ENCODE data around the gene CASKIN1.

Gene CASKIN1

DNA sequence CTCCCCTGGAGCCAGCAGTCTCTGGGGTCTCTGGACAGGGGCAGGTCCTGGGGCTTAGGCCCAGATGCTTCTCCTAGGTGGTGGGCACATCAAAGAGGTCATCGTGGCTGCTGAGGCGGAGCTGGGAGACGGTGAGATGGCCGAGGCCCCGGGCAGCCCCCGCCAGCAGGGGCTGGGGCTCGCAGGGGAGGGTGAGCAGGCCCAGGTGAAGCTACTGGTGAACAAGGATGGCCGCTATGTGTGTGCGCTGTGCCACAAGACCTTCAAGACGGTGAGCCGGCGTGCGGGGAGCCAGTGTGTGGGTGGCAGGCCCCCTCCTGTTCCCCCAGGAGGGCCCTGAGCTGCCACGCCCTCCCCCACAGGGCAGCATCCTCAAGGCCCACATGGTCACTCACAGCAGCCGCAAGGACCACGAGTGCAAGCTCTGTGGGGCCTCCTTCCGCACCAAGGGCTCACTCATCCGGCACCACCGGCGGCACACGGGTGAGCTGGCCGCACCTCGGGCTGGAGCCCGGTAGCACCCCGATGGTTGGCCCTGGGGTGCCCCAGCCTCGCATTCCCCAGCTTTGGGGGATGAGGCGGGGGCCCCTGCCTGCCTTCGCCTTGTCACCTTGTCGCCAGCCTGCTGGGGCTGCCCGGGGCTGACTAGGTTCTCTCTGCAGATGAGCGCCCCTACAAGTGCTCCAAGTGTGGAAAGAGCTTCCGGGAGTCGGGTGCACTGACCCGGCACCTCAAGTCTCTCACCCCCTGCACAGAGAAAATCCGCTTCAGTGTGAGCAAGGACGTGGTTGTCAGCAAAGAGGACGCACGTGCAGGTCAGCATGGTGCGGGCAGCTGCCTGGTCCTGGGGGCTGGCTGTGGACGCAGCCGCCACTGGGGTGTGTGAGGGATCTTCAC is 35.9 kb upstream of the CASKIN1 start:
- DNase-seq: no peak

DNA sequence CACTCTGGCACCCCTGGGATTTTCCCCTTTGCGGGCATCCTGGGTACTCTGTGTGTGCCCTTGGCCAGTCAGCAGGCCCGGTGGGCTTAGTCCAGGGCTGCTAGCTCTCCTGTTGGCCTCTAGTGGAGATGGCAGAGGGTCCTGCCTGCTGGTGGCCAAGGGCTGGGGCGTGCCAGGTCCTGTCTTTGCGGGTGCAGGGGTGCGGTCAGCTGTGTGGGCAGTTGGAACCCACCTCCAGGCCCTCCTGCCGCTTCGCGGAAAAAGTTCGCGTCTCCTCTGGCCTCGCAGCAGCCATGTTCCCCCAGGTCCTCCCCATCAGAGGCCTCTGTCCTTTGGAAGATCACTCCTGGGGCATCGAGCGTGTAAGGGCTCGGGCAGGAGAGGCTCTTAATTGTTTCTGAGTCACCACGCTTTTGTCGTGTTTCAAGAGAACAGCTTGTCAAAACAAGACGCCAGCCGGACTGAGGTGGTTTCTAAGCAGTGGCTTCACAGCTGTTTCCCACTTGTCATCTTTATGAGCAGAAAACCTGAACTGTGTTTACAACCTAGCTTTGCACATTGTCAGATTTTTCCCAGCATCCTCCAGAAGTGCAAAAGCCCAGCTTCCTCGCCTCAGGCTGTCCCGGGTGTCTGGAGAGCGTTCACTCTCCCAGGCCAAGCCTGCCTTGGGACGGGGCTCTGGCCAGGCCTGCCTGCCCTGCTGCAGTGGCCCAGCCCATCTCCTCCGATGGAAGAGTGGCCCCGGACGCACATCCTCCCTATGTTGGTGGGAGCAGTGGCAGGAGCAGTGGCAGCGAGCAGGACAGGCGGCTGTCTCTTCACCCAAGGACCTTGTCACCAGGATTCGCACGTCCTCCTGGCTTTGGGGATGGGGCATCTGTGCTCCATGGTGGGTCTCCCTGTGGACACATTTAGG is 34.9 kb upstream of the CASKIN1 start:
- peak in 1 of 56 donors; percentile 12 for DNase-seq

DNA sequence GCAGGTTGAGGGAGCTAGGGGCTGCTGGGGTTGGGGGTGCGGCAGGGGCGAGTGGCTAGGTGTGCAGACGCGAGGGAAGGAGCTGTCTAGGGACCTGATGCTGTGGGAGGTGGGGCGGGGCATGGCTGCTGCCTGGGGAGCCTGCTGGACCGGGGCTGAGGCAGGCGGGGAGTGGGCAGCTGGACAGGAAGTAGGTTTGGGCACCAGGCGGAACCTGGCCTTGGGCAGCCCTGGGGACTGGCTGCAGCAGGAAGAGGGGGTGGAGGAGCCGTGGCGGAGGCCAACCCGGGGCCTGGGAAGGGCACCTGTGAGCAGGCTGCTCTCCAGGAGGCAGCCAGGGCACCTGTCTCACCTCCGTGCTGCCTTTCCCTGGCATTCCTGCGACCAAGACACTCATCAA is 34.0 kb upstream of the CASKIN1 start:
- DNase-seq: no peak

DNA sequence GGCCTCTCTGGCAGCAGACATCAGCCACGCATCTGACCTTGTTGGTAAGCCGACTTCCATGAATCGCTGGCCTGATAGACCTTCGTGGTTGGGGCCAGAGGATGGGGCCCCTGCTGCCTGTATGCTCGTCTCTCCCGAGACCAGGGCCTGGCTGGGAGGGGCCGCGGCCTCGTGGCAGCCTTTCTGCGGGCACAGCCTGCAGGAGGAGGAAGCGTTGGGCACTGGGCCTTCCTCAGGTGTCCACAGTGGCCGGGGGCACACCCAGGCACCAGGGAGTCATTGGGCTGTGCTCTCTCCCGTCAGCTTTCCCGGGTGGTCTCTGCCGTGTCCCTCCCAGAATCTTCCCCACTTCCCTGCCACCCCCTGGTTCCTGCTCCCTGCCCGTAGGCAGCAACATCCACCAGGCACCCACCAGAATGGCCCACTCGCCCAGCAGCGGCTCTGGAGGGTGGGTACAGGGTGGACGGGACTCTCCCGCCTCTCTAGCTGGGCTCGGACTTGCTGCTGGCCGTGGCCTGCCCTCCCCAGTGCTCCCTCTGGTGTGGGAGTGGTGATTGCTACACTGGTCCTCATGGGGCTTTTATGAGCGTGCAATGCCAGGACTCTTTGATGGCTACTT is 33.3 kb upstream of the CASKIN1 start:
- no peak for DNase-seq

DNA sequence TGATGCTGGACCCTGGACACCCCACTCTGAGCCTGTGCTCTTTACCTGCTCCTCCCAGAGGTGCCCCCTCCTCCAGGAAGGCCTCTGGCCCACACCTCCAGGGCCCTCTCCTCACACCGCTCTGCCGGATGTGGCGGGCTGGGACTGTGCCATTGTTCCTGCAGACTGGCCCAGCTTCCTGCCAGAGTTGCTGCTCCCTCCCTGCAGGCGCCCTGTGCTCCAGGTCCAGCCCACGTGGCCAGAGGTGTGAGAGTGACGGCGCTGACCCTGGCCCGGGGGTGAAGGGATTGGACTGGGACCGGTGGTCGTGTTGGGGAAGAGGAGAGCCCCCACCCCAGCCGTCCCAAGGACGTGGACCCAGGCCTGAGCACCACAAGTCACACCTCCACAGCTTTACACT is 32.7 kb upstream of the CASKIN1 start:
- no peak for DNase-seq

DNA sequence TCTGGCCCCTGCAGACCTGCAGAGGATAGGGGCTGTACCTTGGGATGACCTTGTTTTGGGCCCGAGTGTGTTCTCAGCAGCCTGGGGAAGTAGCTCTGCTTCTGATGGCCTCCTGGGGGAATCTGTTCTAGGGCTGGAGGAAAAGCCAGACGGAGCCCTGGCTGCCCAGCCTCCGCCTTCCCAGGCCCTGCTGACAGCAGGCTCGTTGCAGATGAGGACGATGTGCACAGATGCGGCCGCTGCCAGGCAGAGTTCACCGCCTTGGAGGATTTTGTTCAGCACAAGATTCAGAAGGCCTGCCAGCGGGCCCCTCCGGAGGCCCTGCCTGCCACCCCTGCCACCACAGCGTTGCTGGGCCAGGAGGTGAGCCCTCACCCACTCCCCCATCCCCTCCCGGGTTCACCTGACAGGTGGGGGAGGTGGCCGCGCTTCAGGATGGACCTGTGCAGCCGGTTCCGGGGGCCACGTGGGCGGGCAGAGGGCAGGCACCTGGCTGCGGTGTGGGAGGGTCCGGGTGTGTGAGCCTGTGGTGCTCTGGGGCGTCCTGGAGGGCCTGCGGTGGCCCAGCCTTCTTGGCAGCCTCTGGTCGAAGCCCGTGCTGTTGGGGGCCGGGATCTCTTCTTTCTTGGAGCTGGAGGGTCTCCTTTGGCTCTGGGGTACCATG is 31.9 kb upstream of the CASKIN1 start:
- no peak for DNase-seq

DNA sequence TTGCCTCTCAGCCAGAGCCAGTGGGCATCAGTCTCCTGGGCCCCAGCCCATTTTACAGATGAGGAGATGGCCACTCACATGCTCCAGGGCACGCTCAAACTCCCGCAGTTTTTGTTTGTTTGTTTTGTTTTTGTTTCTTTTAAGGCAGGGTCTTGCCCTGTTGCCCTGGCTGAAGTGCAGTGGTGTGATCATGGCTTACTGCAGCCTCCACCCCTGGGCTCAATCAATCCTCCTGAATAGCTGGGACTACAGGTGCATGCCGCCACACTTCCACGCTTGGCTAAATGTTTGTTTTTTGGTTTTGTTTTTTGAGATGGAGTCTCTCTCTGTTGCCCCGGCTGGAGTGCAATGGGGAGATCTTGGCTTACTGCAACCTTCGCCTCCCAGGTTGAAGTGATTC is 30.5 kb upstream of the CASKIN1 start:
- no peak for DNase-seq

DNA sequence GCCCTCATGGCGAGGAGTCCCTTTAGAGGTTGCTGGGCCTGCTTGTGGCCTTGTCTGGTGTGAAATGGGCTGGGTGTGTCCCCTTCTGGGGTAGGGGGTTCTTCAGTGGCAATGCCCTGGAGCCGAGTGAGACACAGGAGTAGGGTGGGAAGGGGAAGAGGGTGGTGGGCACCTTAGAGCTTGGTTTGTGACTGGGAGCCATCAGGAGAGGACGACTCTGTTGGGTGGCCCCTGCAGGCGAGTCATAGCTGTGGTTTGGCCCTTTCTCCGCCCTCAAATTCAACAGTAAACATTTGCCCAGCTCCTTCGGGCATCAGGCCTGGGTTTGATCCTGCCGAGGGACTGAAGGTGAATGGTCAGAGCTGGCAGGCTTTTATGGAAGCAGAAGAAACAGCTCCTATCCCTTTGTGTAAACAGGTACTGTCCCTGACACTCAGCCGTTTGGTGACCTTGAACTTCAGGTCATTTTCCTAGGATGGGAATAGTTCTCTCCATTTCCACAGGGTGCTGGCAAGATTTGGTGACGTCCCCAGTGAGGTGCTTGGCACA is 29.9 kb upstream of the CASKIN1 start:
- DNase-seq: no peak

DNA sequence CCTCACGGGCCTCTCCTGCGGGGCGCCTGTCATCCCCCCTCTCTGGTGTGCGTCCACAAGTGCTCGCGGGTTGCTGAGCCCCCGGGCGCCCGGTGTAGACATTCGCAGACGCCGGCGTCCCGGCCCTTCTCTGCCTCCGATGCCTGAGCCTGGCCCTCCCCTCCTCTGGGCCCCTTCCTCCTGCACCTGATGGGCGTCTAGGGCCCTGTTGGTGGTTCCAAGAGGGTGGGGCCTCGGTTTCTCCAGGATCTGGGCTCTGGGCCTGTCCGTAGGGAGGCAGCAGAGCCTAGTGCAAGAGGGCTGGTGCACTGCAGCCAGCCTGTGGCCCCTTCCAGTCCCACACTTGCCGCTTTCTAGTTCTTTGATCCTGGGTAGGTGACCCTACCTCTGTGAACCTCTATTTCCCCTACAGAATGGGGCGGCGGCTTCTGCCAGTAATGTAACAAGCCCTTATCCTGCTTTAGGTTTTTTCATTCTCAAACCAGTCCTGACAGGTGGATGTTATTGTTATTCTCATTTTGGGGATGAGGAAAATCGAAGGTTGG is 27.6 kb upstream of the CASKIN1 start:
- peak in 5 of 56 donors; percentile 16 to 47 (median 39) for DNase-seq

DNA sequence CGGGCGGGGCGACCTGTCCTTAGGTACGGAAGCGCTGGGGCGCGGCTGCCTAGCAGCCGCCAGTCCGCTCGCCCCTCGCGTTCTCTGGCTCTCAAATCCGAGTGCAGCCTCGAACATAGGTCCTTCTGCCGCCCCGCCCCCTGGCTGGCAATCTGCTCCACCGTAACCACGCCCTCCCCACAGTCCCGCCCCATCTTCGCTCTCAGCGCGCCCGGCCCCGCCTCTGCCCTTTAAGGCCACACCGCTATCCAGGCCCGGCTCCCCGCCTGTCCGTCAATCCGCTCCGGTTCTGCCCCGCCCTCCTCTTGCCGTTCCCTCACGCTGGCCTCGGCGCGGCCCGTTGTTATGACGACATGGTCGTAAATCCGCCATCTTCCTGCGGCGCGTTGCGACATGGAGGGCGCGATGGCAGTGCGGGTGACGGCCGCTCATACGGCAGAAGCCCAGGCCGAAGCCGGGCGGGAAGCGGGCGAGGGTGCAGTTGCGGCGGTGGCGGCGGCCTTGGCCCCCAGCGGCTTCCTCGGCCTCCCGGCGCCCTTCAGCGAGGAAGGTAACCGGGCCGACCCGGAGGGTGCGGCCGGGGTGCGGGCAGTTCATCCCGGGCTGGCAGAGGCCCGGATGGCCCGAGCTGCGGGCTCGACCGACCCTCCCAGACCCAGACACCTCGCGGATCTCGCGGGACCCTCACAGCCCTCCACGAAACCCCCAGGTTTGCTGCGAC is 27.0 kb upstream of the CASKIN1 start, which contains the start of gene E4F1:
E4F1 (plus strand) TSS at position 371 of the 721 bp plus-strand sequence; CDS start at position 394, 23 bp downstream.
- peak; percentile 54 to 99 (median 97) for DNase-seq

DNA sequence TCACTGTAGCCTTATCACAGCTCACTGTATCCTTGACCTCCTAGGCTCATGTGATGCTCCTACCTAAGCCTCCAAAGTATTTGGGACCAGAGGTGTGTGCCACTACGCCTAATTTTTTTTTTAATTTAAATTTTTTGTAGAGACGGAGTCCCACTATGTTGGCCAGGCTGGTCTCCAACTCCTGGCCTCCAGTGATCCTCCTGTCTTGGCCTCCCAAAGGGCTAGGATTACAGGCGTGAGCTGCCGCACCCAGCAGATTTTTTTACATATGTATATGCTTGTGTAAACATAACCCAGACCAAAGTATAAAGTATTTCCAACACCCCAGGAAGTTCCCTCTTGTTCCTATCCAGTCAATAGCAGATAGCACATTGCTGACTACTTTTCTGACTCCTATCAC is 19.9 kb upstream of the CASKIN1 start:
- no peak for DNase-seq

DNA sequence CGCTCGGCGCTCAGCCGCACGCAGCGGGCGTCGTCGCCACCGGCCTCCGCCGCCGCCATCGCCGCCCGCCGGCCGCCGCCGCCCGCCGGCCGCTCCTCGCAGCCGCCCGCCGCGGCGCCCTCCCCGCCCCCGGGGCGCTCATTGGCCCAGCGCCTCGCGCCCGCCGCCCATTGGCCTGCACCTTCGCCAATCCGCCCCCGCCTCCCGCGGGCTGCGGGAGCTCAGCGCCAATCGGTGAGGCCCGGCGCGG is 18.2 kb upstream of the CASKIN1 start, which contains the start of gene PGP:
PGP (minus strand) TSS at position 122 of the 250 bp plus-strand sequence; CDS start at position 59, 63 bp downstream.
- no peak for DNase-seq

DNA sequence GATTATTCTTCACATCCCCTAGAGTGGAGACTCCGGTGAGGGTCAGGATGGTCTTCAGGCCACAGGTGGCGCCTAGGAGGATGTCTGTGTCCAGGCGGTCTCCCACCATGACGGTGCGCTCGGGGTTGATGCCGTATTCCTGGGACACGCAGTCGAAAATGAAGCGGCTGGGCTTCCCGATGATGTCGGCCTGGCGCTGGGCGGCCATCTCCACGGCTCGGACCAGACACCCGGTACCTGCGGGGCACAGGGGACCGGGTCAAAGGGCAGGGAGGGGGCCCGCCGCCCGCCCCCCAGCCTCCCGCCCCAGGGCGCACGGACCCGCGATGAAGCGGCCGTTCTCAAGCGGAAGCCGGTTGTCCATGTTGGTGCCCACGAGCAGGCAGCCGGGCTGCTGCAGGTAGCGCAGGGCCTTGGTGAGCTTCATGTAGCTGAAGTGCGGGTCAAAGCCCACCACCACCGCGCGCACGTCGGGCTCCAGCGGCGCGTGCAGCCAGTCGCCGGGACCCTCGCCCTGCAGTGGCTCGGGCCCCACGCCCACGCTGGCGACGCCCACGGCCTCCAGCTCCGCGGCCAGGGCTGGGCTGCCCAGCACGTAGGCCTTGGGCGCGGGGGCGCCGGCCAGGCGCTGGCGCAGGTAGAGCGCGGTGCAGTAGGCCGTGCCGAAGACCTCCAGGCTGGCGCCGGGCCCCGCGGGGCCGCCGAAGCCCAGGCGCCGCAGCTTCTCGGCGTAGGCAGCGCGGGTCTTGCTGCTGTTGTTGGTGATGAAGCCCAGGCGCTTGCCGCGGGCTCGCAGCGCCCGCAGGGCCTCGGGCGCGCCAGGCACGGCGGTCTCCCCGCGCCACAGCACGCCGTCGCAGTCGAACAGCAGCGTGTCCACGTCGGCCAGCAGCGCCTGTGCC is 17.7 kb upstream of the CASKIN1 start:
- no peak for DNase-seq

DNA sequence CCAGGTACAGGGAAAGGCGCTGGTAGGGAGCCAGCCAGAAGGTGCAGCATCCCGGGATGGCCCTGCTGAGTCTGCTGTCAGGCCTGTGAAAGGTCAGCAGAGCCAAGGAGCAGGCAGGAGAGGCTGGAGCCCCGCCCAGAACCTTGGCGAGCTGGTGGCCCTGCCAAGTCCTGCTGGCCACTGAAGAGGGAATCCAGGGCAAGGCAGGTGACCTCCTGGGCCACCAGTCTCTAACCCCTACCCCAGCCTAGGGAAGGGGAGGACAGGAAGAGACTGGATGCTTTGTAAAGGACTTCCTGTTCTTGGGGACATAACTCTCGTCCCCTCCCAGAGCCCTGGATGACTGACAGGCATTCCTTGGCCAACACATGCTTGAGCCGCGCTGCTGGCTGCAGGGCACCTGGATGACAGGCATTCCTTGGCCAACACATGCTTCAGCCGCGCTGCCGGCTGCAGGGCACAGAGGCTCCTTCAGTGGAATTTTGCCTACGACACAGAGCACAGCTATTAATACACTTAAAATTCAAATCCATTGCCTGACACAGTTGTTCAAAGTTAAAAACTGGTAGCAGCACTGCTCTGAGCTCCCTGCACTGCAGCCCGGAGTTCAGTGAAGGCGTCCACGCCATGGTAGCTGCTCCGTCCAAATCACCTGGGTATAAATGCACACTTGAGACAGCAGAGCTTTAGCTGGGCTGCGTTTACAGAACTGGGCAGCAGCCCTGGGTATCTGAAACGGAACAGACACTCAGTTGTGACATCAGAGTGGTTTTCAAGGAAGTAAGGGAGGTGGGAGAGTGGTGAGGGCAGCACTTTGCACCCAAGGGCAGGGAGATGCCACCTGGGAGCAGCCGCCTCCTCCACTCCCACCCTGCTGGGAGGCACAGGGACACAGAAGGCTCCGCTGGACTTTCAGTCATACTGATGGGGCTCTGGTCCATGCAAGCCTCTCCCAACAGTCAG is 16.2 kb upstream of the CASKIN1 start:
- no peak for DNase-seq

DNA sequence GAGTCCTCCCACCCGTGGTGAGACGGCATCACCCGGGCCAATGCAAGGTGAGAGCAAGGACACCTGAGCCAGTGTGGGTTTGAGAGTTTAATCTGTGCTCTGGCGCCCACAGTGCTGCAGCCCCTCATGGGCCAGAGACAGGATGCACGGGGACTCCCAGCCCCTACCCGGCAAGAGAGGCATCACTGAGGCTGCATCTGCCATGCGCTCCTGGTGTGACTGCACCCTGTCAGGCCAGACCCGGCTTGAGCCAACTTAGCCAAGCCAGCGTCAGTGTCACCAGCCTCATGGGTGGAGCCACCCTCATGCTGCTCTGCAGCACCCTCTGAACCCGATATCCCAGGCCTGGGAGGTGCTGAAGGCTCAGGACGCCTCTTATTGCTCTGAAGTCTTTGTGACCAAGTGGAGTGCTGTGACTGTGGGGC is 15.5 kb upstream of the CASKIN1 start:
- no peak for DNase-seq

DNA sequence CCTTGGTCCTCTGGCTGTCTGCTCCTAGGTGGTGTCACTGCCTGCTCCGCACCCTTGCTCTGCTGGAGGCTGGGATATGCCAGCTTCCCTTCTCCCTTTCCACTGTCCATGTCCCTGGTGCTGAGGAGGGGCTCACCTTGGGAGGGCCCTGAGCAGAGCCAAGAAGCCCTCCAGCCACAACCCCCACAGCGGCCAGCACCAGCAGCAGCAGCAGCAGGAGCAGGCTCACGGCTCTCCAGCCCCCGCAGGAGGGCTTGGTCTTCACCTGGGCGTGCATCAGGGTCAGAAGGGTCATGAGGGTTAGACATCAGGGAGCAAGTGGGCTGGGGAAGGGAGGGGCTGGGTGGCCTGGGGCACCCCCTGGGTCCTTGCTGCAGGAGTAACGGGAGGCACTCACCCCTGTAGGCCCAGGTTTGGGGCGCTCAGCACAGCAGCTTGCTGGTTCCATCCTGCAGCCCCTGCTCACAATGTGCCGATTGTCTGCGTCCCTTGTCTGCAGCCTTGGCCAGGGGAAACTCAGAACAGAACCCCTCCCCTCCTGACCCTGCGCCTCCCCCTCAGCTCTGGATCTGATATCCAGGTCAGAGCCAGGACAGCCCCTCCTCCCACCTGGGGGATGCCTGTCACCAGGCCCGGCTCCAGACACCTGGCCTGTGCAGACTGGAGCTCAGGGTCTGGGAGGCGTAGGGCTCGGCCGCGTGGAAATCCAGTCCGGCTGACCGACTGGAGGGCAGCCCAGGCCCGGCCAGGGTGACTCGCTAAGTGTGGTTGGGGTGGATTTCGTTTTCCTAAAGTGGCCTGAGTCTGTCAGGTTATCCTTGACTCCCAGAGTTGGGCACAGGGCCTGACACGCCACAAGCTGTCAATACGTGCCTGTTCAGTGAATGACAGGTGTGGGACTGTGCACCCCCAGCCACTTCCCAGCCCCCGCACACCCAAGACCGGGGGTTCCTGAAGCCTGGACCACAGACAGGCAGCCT is 14.3 kb upstream of the CASKIN1 start, which contains the start of gene BRICD5:
BRICD5 (minus strand) TSS at position 478 of the 980 bp plus-strand sequence; CDS start at position 448, 30 bp downstream.
- no peak for DNase-seq
